ENCODE data around the gene RFX2.

DNA sequence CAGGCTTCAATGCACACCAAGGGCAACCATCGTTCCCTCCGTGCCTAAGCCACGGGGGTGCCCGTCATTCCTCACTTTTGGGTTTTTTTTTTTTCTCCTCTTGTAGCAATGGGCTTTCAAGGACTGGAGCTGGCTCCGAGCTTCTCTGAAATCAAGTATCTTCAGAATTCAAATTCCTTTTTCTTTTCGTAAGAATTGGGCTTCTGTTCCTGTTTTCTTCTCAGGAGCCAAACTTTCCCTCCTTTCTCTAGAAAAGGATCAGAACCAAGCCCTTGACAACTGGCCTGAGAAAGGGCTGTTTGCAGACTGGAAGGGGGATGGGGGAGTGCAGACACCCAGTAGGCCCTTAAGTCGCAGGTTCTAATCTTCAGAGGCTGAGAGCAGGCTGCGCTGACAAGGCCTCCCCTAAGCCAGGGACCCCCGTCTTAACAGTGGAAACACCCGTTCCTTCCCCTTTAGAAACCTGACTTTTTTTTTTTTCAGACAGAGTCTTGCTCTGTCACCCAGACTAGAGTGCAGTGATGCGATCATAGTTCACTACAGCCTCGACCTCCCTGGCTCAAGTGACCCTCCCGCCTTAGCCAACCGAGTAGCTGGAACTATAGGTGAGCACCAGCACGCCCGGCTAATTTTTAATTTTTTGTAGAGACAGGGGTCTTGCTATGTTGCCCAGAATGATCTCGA is 51.6 kb downstream of the RFX2 start:
- no peak for TF ChIP-seq TARDBP (IDR thresholded peaks at IDR 0.05)
- no peak for TF ChIP-seq SP1 (IDR thresholded peaks at IDR 0.05)
- no peak for TF ChIP-seq HDGF (IDR thresholded peaks at IDR 0.05; ENCODE audit: borderline replicate concordance)
- no peak for TF ChIP-seq FOXA1 (IDR thresholded peaks at IDR 0.05)
- TF ChIP-seq CTBP1 (IDR thresholded peaks at IDR 0.05; ENCODE audit: borderline replicate concordance) = no peak
- TF ChIP-seq BHLHE40 (IDR thresholded peaks at IDR 0.05; ENCODE audit: borderline replicate concordance) = no peak
- TF ChIP-seq ARNT (IDR thresholded peaks at IDR 0.05) = no peak
- TF ChIP-seq, protein P1, sequence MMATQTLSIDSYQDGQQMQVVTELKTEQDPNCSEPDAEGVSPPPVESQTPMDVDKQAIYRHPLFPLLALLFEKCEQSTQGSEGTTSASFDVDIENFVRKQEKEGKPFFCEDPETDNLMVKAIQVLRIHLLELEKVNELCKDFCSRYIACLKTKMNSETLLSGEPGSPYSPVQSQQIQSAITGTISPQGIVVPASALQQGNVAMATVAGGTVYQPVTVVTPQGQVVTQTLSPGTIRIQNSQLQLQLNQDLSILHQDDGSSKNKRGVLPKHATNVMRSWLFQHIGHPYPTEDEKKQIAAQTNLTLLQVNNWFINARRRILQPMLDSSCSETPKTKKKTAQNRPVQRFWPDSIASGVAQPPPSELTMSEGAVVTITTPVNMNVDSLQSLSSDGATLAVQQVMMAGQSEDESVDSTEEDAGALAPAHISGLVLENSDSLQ (IDR thresholded peaks at IDR 0.05) = no peak
- no peak for TF ChIP-seq FOXM1 (IDR thresholded peaks at IDR 0.05; ENCODE audit: borderline replicate concordance)
- TF ChIP-seq ELF4 (IDR thresholded peaks at IDR 0.05) = no peak
- TF ChIP-seq FOXK2 (IDR thresholded peaks at IDR 0.05) = no peak
- no peak for TF ChIP-seq LEF1 (IDR thresholded peaks at IDR 0.05; ENCODE audit: borderline replicate concordance)
- no peak for TF ChIP-seq SUZ12 (IDR thresholded peaks at IDR 0.05)
- TF ChIP-seq ZNF384 (IDR thresholded peaks at IDR 0.05) = no peak
